DOHH2 (cell line): ENCODE results near the gene NEK1.

Experiments
- H3F3A ChIP-seq: fragments of 200-600 bp; sonication (generic), shearing (Covaris generic); 2 replicates; pipeline ENCODE4 v1.6.0; 2016; ENCODE audit warnings: antibody characterized with exemption, mild to moderate bottlenecking; ENCODE audit not compliant: control insufficient read depth, insufficient read depth
- H3K27ac ChIP-seq: fragments of 200-600 bp; sonication (generic); 2 replicates; pipeline ENCODE4 v1.5.1; 2014; ENCODE audit warnings: low read depth, mild to moderate bottlenecking, low read length, moderate library complexity
- H3K27me3 ChIP-seq: fragments of 200-600 bp; sonication (generic); 2 replicates; pipeline ENCODE4 v1.6.1; 2014; ENCODE audit warnings: mild to moderate bottlenecking, low read length, mixed read lengths; ENCODE audit not compliant: control insufficient read depth
- H3K36me3 ChIP-seq: fragments of 200-600 bp; sonication (generic); 2 replicates; pipeline ENCODE4 v1.6.1; 2014; ENCODE audit warnings: mild to moderate bottlenecking, low read length, moderate library complexity, mixed read lengths; ENCODE audit not compliant: control insufficient read depth
- H3K4me1 ChIP-seq: fragments of 200-600 bp; sonication (generic); 2 replicates; pipeline ENCODE4 v1.6.1; 2014; ENCODE audit warnings: mild to moderate bottlenecking, low read length, mixed read lengths; ENCODE audit not compliant: control insufficient read depth
- H3K4me2 ChIP-seq: fragments of 200-600 bp; sonication (generic); 2 replicates; pipeline ENCODE4 v1.6.0; 2014; ENCODE audit warnings: mild to moderate bottlenecking, low read length, moderate library complexity
- H3K4me3 ChIP-seq: fragments of 200-600 bp; sonication (generic); 2 replicates; pipeline ENCODE4 v1.5.1; 2014; ENCODE audit warnings: mild to moderate bottlenecking, low read length, mixed read lengths
- H3K79me2 ChIP-seq: fragments of 200-600 bp; sonication (generic); 2 replicates; pipeline ENCODE4 v1.6.1; 2014; ENCODE audit warnings: mild to moderate bottlenecking, low read length, mixed read lengths; ENCODE audit not compliant: control insufficient read depth
- H3K9me2 ChIP-seq: fragments of 200-600 bp; sonication (generic); replicated peaks from 2 replicates; pipeline ENCODE4 v1.6.1; 2014; ENCODE audit warnings: mild to moderate bottlenecking, low read length, mixed read lengths; ENCODE audit not compliant: control insufficient read depth
- H3K9me3 ChIP-seq: fragments of 200-600 bp; sonication (generic); 2 replicates; pipeline ENCODE4 v1.6.1; 2014; ENCODE audit warnings: antibody characterized with exemption, low read length, mixed read lengths; ENCODE audit not compliant: control insufficient read depth, insufficient read depth
- H4K20me1 ChIP-seq: fragments of 200-600 bp; sonication (generic); 2 replicates; pipeline ENCODE4 v1.6.0; 2014; ENCODE audit warnings: low read depth, mild to moderate bottlenecking, antibody characterized with exemption, low read length, moderate library complexity; ENCODE audit not compliant: control insufficient read depth, insufficient read depth
- EZH2phosphoT487 ChIP-seq: fragments of 200-600 bp; sonication (generic); IDR thresholded peaks from 2 replicates; pipeline ENCODE4 v1.6.1; 2017; ENCODE audit warnings: borderline replicate concordance, mild to moderate bottlenecking, antibody characterized with exemption, low read length, moderate library complexity, mixed read lengths
- TF ChIP-seq, protein P1 (sequence below): fragments of 200-600 bp; sonication (generic); IDR thresholded peaks from one replicate; pipeline ENCODE4 v1.5.1; 2014; ENCODE audit warnings: antibody characterized with exemption, mild to moderate bottlenecking, low read depth, low read length; ENCODE audit not compliant: poor library complexity, severe bottlenecking

Gene NEK1

DNA sequence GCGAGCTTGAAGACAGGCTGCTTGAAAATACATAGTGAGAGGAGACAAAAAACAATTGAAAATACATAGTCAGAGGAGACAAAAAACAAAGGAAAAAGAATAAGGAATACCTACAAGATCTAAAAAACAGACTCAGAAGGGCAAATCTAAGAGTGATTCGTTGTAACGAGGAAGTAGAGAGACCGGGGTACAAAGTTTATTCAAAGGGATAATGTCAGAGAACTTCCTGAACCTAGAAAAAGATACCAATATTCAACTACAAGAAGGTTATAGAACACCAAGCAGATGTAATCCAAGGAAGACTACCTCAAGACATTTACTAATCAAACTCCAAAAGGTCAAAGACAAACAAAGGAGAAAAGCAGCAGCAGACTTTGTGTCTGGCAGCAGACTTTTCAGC, 165.6 kb downstream of the NEK1 start:
- Histone ChIP-seq H3K9me3 (peaks cover 3% of the 10 kb centered on the region), H3K4me1 (no peaks in the 10 kb centered on the region)
- no peak for TF ChIP-seq EZH2phosphoT487
- TF ChIP-seq, protein P1, sequence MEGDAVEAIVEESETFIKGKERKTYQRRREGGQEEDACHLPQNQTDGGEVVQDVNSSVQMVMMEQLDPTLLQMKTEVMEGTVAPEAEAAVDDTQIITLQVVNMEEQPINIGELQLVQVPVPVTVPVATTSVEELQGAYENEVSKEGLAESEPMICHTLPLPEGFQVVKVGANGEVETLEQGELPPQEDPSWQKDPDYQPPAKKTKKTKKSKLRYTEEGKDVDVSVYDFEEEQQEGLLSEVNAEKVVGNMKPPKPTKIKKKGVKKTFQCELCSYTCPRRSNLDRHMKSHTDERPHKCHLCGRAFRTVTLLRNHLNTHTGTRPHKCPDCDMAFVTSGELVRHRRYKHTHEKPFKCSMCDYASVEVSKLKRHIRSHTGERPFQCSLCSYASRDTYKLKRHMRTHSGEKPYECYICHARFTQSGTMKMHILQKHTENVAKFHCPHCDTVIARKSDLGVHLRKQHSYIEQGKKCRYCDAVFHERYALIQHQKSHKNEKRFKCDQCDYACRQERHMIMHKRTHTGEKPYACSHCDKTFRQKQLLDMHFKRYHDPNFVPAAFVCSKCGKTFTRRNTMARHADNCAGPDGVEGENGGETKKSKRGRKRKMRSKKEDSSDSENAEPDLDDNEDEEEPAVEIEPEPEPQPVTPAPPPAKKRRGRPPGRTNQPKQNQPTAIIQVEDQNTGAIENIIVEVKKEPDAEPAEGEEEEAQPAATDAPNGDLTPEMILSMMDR = no peak

GRCh38 chr4:169443748-169444147, 168.6 kb downstream of the NEK1 start:
- no peaks in the 10 kb centered on the region for H3F3A ChIP-seq
- H3K4me2 ChIP-seq = no peak overlapping the region
- no peaks in the 10 kb centered on the region for H4K20me1 ChIP-seq
- H3K4me1 ChIP-seq = no peaks in the 10 kb centered on the region
- H3K9me3 ChIP-seq = peaks cover 3% of the 10 kb centered on the region
- H3K36me3 ChIP-seq = no peaks in the 10 kb centered on the region
- no peak overlapping the region for H3K27ac ChIP-seq
- H3K4me3 ChIP-seq = no peak overlapping the region
- H3K27me3 ChIP-seq = no peaks in the 10 kb centered on the region
- no peaks in the 10 kb centered on the region for H3K79me2 ChIP-seq
- TF ChIP-seq EZH2phosphoT487 = no peak
- TF ChIP-seq, protein P1 = no peak
- H3K9me2 ChIP-seq = no peaks in the 10 kb centered on the region

More for the DNA sequence above, 165.6 kb downstream of the NEK1 start:
- H3K36me3 ChIP-seq = no peaks in the 10 kb centered on the region
- no peaks in the 10 kb centered on the region for H3K27me3 ChIP-seq
- no peak overlapping the region for H3K4me3 ChIP-seq
- H3K9me2 ChIP-seq = no peaks in the 10 kb centered on the region
- no peaks in the 10 kb centered on the region for H3F3A ChIP-seq
- H3K4me2 ChIP-seq = no peak overlapping the region
- no peaks in the 10 kb centered on the region for H3K79me2 ChIP-seq
- H3K27ac ChIP-seq = no peak overlapping the region
- H4K20me1 ChIP-seq = no peaks in the 10 kb centered on the region

DNA sequence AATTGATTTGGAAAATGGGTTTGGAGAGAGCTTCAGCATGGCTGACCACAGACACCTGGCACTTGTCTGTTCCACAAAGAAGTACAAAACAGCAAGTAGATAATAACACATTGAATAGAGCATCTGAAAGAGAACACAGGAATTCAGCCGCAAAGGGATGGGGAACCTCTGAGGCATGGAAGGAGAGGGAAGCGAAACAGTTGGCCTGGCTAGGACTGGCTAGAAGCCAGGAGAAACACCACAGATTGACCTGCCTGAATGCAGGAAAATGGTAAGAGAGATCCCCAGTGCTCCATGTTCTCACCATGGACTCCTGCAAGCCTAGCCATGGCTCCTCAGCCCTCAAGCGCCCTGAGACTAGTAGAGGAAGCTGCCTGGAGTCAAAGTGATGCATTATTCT, 171.9 kb downstream of the NEK1 start:
- peaks cover 3% of the 10 kb centered on the region for H3K9me3 ChIP-seq
- H3K27ac ChIP-seq = no peak overlapping the region
- H3K79me2 ChIP-seq = no peaks in the 10 kb centered on the region
- TF ChIP-seq EZH2phosphoT487 = no peak
- TF ChIP-seq, protein P1 = no peak
- no peak overlapping the region for H3K4me2 ChIP-seq
- no peak overlapping the region for H3K4me3 ChIP-seq
- H4K20me1 ChIP-seq = no peaks in the 10 kb centered on the region
- H3K9me2 ChIP-seq = no peaks in the 10 kb centered on the region
- no peaks in the 10 kb centered on the region for H3K27me3 ChIP-seq
- H3K36me3 ChIP-seq = no peaks in the 10 kb centered on the region
- peaks cover 5% of the 10 kb centered on the region; the same call in 1 of the 2 replicates for H3K4me1 ChIP-seq
- no peaks in the 10 kb centered on the region for H3F3A ChIP-seq

- Histone ChIP-seq H3K4me1 (peaks cover 5% of the 10 kb centered on the region; the same call in 1 of the 2 replicates), H3K36me3 (no peaks in the 10 kb centered on the region), H3K9me3 (peaks cover 3% of the 10 kb centered on the region), H3F3A (no peaks in the 10 kb centered on the region), H3K9me2 (no peaks in the 10 kb centered on the region), H3K27ac (no peak overlapping the region), H3K27me3 (no peaks in the 10 kb centered on the region), H3K79me2 (no peaks in the 10 kb centered on the region), H3K4me2 (no peak overlapping the region), H4K20me1 (no peaks in the 10 kb centered on the region), H3K4me3 (no peak overlapping the region)
- TF ChIP-seq EZH2phosphoT487 = no peak
- TF ChIP-seq, protein P1 = no peak
Measured at GRCh38 chr4:169439244-169439643, 173.1 kb downstream of the NEK1 start.
